Measurements from ENCODE around the gene CHST8.
"Not testable (repeated sequence)": the region's sequence is repeated elsewhere in the genome, so short reads cannot be mapped to it uniquely, and the experiment has no call there.

- not testable (repeated sequence) for TF ChIP-seq CTCF (IDR thresholded peaks at IDR 0.05; ENCODE audit: low read depth, low read length, poor library complexity, severe bottlenecking); EZH2phosphoT487 (IDR thresholded peaks at IDR 0.05; ENCODE audit: borderline replicate concordance, low read length)
These were observed 3.4 kb upstream of the CHST8 start for GRCh38 chr19:33618363-33618762.

Measured in DOHH2 (cell line).